Hepatocyte (in vitro differentiated cells): ENCODE data around the gene NOTUM. TPM values are rescaled to one million over a fixed set of nuclear protein-coding genes. Genes with fewer than 3 reads are reported as not detected.

Experiments used
- DNase-seq: peaks from one replicate; pipeline ENCODE4 v3.0.0-alpha.2; 2016; ENCODE audit warnings: low spot score
- H2AFZ ChIP-seq: fragments of 200-600 bp; sonication (generic); 2 replicates; pipeline ENCODE4 v1.6.0; 2016; ENCODE audit warnings: antibody characterized with exemption, mild to moderate bottlenecking
- H3K27ac ChIP-seq: fragments of 200-600 bp; sonication (generic); 2 replicates; pipeline ENCODE4 v1.5.1; 2016; ENCODE audit warnings: mild to moderate bottlenecking
- H3K27me3 ChIP-seq: fragments of 200-600 bp; sonication (generic); 2 replicates; pipeline ENCODE4 v1.6.1; 2016
- H3K36me3 ChIP-seq: fragments of 200-600 bp; sonication (generic); replicated peaks from 2 replicates; pipeline ENCODE4 v1.5.1; 2016; ENCODE audit warnings: low read depth; ENCODE audit not compliant: insufficient read depth
- H3K4me1 ChIP-seq: fragments of 200-600 bp; sonication (generic); 2 replicates; pipeline ENCODE4 v1.5.1; 2016; ENCODE audit warnings: mild to moderate bottlenecking, moderate library complexity; ENCODE audit not compliant: insufficient read depth
- H3K4me2 ChIP-seq: fragments of 200-600 bp; sonication (generic); 2 replicates; pipeline ENCODE4 v1.6.0; 2016
- H3K4me3 ChIP-seq: fragments of 200-600 bp; sonication (generic); 2 replicates; pipeline ENCODE4 v1.5.1; 2016; ENCODE audit warnings: mild to moderate bottlenecking
- H3K79me2 ChIP-seq: fragments of 200-600 bp; sonication (generic); 2 replicates; pipeline ENCODE4 v1.6.0; 2017; ENCODE audit warnings: mild to moderate bottlenecking
- H3K9me2 ChIP-seq: fragments of 200-600 bp; sonication (generic); replicated peaks from 2 replicates; pipeline ENCODE4 v1.6.0; 2017; ENCODE audit warnings: mild to moderate bottlenecking; ENCODE audit not compliant: insufficient read depth
- H3K9me3 ChIP-seq: fragments of 200-600 bp; sonication (generic); 2 replicates; pipeline ENCODE4 v1.5.1; 2016; ENCODE audit warnings: low read depth, mild to moderate bottlenecking
- H4K20me1 ChIP-seq: fragments of 200-600 bp; sonication (generic); 2 replicates; pipeline ENCODE4 v1.6.0; 2016; ENCODE audit warnings: mild to moderate bottlenecking; ENCODE audit not compliant: insufficient read depth, poor library complexity, severe bottlenecking
- CTCF ChIP-seq: fragments of 200-600 bp; sonication (generic); IDR thresholded peaks from 2 replicates; pipeline ENCODE4 v1.5.1; 2016; ENCODE audit warnings: antibody characterized with exemption, mild to moderate bottlenecking; ENCODE audit not compliant: poor library complexity
- EZH2 ChIP-seq: fragments of 200-600 bp; sonication (generic); IDR thresholded peaks from 2 replicates; pipeline ENCODE4 v1.6.1; 2016; ENCODE audit warnings: antibody characterized with exemption, mild to moderate bottlenecking, borderline replicate concordance
- EZH2phosphoT487 ChIP-seq: fragments of 200-600 bp; sonication (generic); IDR thresholded peaks from one replicate; pipeline ENCODE4 v1.6.1; 2018; ENCODE audit warnings: antibody characterized with exemption, mild to moderate bottlenecking, low read depth, moderate library complexity; ENCODE audit not compliant: unreplicated experiment, severe bottlenecking
- WGBS: methylation state at CpG from one replicate; pipeline ENCODE4 v1.1.6; 2016; ENCODE audit warnings: low lambda C conversion rate; ENCODE audit errors: missing lambda C conversion rate; 5-methylcytosine and 5-hydroxymethylcytosine counted together
- polyA plus RNA-seq: library from polyadenylated mRNA; unstranded; fragments of >200 nt; fragmentation: Nextera tagmentation; extraction: Ambion mirVana; gene quantifications from 2 replicates; pipeline ENCODE4 v1.2.1, GENCODE V29; 2016
- total RNA-seq: library from RNA; depleted of rRNA; stranded (reverse); fragments of >200 nt; gene quantifications from 2 replicates; pipeline ENCODE4 v1.2.3, GENCODE V29; 2014

The NOTUM gene
- 1.0 and 1.8 TPM in 2 replicates for total RNA-seq
- polyA plus RNA-seq: 1.2 and 4.7 TPM in 2 replicates

GRCh38 chr17:81961087-81961511, at the start of gene NOTUM:
Gene NOTUM, minus strand, starts transcription at chr17:81961187. Its CDS starts 278 bp downstream, at chr17:81960909.
- peaks cover 12% of the 10 kb centered on the region for H3K4me1 ChIP-seq
- peaks cover 62% of the 10 kb centered on the region for H3K27me3 ChIP-seq
- no peaks in the 10 kb centered on the region for H3K9me3 ChIP-seq
- H3K79me2 ChIP-seq: no peaks in the 10 kb centered on the region
- no peaks in the 10 kb centered on the region for H3K9me2 ChIP-seq
- under 1% methylated on average over 31 of the region's 65 CpGs for WGBS
- TF ChIP-seq EZH2phosphoT487 (no peak), EZH2 (no peak), CTCF (no peak)
- DNase-seq: peak; percentile 73
- H3K4me2 ChIP-seq: peak within 1 kb of the TSS; percentile 90
- no peaks in the 10 kb centered on the region for H3K36me3 ChIP-seq
- H3K4me3 ChIP-seq: peak within 1 kb of the TSS; percentile 39
- no peaks in the 10 kb centered on the region for H4K20me1 ChIP-seq
- peak within 1 kb of the TSS; percentile 52 for H2AFZ ChIP-seq
- H3K27ac ChIP-seq: no peak within 1 kb of the TSS

GRCh38 chr17:82009413-82009812, 48.4 kb upstream of the NOTUM start:
- Histone ChIP-seq H3K79me2 (no peaks in the 10 kb centered on the region), H4K20me1 (no peaks in the 10 kb centered on the region), H3K27me3 (no peaks in the 10 kb centered on the region), H3K4me2 (no peak overlapping the region), H3K27ac (no peak overlapping the region), H3K4me1 (peaks cover 12% of the 10 kb centered on the region), H3K4me3 (no peak overlapping the region), H2AFZ (no peak overlapping the region), H3K36me3 (no peaks in the 10 kb centered on the region), H3K9me3 (no peaks in the 10 kb centered on the region), H3K9me2 (no peaks in the 10 kb centered on the region)
- 97% methylated on average over 15 of the region's 15 CpGs for WGBS
- no peak for DNase-seq
- TF ChIP-seq EZH2 (no peak), EZH2phosphoT487 (no peak), CTCF (no peak)

DNA sequence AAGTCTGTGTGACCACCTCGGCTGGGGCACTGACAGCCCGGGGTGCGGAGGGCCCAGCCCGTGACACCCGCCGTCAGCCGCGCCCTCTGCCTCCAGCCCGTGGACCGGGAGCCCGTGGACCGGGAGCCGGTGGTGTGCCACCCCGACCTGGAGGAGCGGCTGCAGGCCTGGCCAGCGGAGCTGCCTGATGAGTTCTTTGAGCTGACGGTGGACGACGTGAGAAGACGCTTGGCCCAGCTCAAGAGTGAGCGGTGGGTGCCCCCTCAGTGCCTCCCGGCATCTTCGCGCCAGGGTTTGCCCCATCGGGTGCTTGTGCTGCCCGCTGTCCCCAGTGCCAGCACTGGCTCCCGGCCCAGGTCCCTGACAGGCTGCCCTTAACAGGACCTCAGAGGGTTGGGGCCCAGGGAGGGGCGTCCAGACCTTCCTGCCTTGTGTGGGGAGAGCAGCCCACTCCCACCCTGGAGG, 48.0 kb upstream of the NOTUM start:
- Histone ChIP-seq H3K9me3 (no peaks in the 10 kb centered on the region), H3K4me1 (peaks cover 16% of the 10 kb centered on the region), H2AFZ (no peak overlapping the region), H3K27ac (no peak overlapping the region), H4K20me1 (no peaks in the 10 kb centered on the region), H3K9me2 (no peaks in the 10 kb centered on the region), H3K4me3 (no peak overlapping the region), H3K27me3 (no peaks in the 10 kb centered on the region), H3K36me3 (no peaks in the 10 kb centered on the region), H3K79me2 (no peaks in the 10 kb centered on the region), H3K4me2 (no peak overlapping the region)
- 98% methylated on average over 18 of the region's 28 CpGs for WGBS
- no peak for DNase-seq
- TF ChIP-seq EZH2phosphoT487 (no peak), EZH2 (no peak), CTCF (no peak)
